Tibial nerve (tissue), 4 donors: Measurements from ENCODE around the gene CEACAM7.

Experiments used
- CTCF ChIP-seq, 5 experiments: fragments of 200-600 bp in 3 of 5; fragments of 450-650 bp in 2 of 5; sonication (generic) in 3 of 5; IDR thresholded peaks; one replicate each; pipeline ENCODE4 v1.5.1; 2016 to 2019; ENCODE audit warnings: antibody characterized with exemption in 5 of 5, mild to moderate bottlenecking in 3 of 5, moderate library complexity in 2 of 5
- EP300 ChIP-seq, 2 donors: sonication (generic); formaldehyde crosslinking; IDR thresholded peaks; one replicate each; pipeline ENCODE4 v1.6.1; 2017; ENCODE audit warnings: antibody characterized with exemption in 2 of 2, mild to moderate bottlenecking in 1 of 2
- POLR2A ChIP-seq, 2 donors: fragments of 450-650 bp; IDR thresholded peaks; one replicate each; pipeline ENCODE4 v1.6.1; 2017; ENCODE audit warnings: antibody characterized with exemption in 2 of 2, mild to moderate bottlenecking in 2 of 2, moderate library complexity in 2 of 2

- TF ChIP-seq CTCF (IDR thresholded peaks at IDR 0.05) (no peak), POLR2A (IDR thresholded peaks at IDR 0.05) (no peak), EP300 (IDR thresholded peaks at IDR 0.05) (no peak)
Measured at GRCh38 chr19:41699231-41699967, 11.3 kb upstream of the CEACAM7 start.
